Measurements from ENCODE around the gene STAT1. TPM values are rescaled to one million over a fixed set of nuclear protein-coding genes. Genes with fewer than 3 reads are reported as not detected.
A peak's percentile ranks its signal among the peaks of the same experiment; 100 is the strongest.

STAT1 gene
- total RNA-seq, 3 donors from 2014 or later (not counting 1 experiment from before 2014, with no cell fraction given), result 49.1 to 91.6 (median 86.2) TPM

- DNase-seq (no peak), ATAC-seq (no peak)
- no peak for TF ChIP-seq CTCF (IDR thresholded peaks at IDR 0.05)
- Histone ChIP-seq H3K9me3 (ENCODE audit: control insufficient read depth, insufficient read depth, low read length) (no peaks in the 10 kb centered on the region), H3K36me3 (ENCODE audit: control insufficient read depth, insufficient read depth, low read length) (peaks cover 77% of the 10 kb centered on the region), H3K27ac (ENCODE audit: low read length) (no peak overlapping the region), H3K27me3 (ENCODE audit: control insufficient read depth, insufficient read depth, low read length) (no peaks in the 10 kb centered on the region), H3K4me3 (ENCODE audit: low read length) (no peak overlapping the region), H3K4me1 (ENCODE audit: control insufficient read depth, insufficient read depth, low read length) (no peaks in the 10 kb centered on the region)
- Mint-ChIP-seq H3K4me3 (no peak overlapping the region), H3K27me3 (ENCODE audit: low read depth in 2 of 2) (no peaks in the 10 kb centered on the region), H3K9me3 (no peaks in the 10 kb centered on the region), H3K27ac (peak overlapping the region in 1 of 2 donors; percentile 31), H3K36me3 (no peaks in the 10 kb centered on the region), H3K4me1 (peaks cover 0 to 14% of the 10 kb centered on the region in 2 donors)
- 100% methylated on average over 2 of the region's 3 CpGs for WGBS (ENCODE audit: insufficient coverage)
- intact Hi-C loops (cut with micrococcal nuclease), result no loop called here
Observed at GRCh38 chr2:190930411-190930810, 83.6 kb downstream of the STAT1 start.

DNA sequence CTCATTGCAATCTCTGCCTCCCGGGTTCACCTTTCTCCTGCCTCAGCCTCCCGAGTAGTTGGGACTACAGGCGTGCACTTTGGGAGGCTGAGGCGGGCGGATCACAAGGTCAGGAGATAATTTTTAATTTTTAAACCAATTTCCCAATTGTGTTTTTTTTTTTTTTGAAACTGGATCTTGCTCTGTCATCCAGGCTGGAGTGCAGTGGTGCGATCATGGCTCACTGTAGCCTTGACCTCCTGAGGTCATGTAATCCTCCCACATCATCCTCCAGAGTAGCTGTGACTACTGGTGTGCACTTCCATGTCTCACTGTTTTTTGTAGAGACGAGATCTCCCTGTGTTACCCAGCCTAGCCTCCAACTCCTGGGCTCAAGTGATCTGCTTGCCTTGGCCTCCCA lies 84.1 kb downstream of the STAT1 start:
- Histone ChIP-seq H3K9me3 (ENCODE audit: control insufficient read depth, insufficient read depth, low read length) (no peaks in the 10 kb centered on the region), H3K27me3 (ENCODE audit: control insufficient read depth, insufficient read depth, low read length) (no peaks in the 10 kb centered on the region), H3K4me3 (ENCODE audit: low read length) (no peak overlapping the region), H3K4me1 (ENCODE audit: control insufficient read depth, insufficient read depth, low read length) (no peaks in the 10 kb centered on the region), H3K36me3 (ENCODE audit: control insufficient read depth, insufficient read depth, low read length) (peaks cover 78% of the 10 kb centered on the region), H3K27ac (ENCODE audit: low read length) (no peak overlapping the region)
- no peaks in the 10 kb centered on the region for H3K36me3 Mint-ChIP-seq
- DNase-seq (no peak), ATAC-seq (no peak)
- H3K4me3 Mint-ChIP-seq, result no peak overlapping the region
- H3K27me3 Mint-ChIP-seq (ENCODE audit: low read depth in 2 of 2), result no peaks in the 10 kb centered on the region
- intact Hi-C loops (cut with micrococcal nuclease), result no loop called here
- H3K9me3 Mint-ChIP-seq, result no peaks in the 10 kb centered on the region
- 96% methylated on average over 7 of the region's 7 CpGs for WGBS (ENCODE audit: insufficient coverage)
- TF ChIP-seq CTCF (IDR thresholded peaks at IDR 0.05), result no peak
- peaks cover 0 to 14% of the 10 kb centered on the region in 2 donors for H3K4me1 Mint-ChIP-seq
- peak overlapping the region in 1 of 2 donors; percentile 31 for H3K27ac Mint-ChIP-seq

DNA sequence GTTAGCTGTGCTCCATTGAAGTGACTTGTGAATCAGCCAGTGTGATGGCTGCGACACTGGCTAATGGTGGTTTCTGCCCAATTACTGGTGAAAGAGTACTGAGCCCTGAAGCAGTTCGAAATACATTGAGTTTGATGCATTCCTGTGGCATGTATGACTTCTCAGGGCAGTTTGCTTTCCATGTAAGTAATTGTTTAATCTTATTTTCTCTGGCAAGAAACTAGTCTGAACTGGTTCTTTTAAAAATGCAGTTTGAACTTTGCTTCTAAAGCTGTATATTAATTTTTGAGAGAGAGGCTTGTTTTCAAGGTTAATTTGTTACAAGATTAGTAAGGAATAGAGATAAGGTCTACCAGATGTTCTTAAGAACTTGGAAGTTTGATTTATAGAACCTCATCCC lies 86.7 kb downstream of the STAT1 start:
- Histone ChIP-seq H3K36me3 (ENCODE audit: control insufficient read depth, insufficient read depth, low read length) (peaks cover 83% of the 10 kb centered on the region), H3K27me3 (ENCODE audit: control insufficient read depth, insufficient read depth, low read length) (no peaks in the 10 kb centered on the region), H3K4me3 (ENCODE audit: low read length) (no peak overlapping the region), H3K9me3 (ENCODE audit: control insufficient read depth, insufficient read depth, low read length) (no peaks in the 10 kb centered on the region), H3K27ac (ENCODE audit: low read length) (no peak overlapping the region), H3K4me1 (ENCODE audit: control insufficient read depth, insufficient read depth, low read length) (no peaks in the 10 kb centered on the region)
- intact Hi-C loops (cut with micrococcal nuclease), result no loop called here
- DNase-seq (no peak), ATAC-seq (no peak)
- TF ChIP-seq CTCF (IDR thresholded peaks at IDR 0.05), result no peak
- no peaks in the 10 kb centered on the region for H3K9me3 Mint-ChIP-seq
- H3K36me3 Mint-ChIP-seq, result peaks cover 15% of the 10 kb centered on the region
- H3K4me1 Mint-ChIP-seq, result peaks cover 8 to 17% of the 10 kb centered on the region in 2 donors
- H3K27ac Mint-ChIP-seq, result peak overlapping the region; percentile 40 to 53
- no peak overlapping the region for H3K4me3 Mint-ChIP-seq
- 98% methylated on average over 2 of the region's 2 CpGs for WGBS (ENCODE audit: insufficient coverage)
- no peaks in the 10 kb centered on the region for H3K27me3 Mint-ChIP-seq (ENCODE audit: low read depth in 2 of 2)

- Mint-ChIP-seq H3K9me3 (no peaks in the 10 kb centered on the region), H3K36me3 (peaks cover 16% of the 10 kb centered on the region), H3K27me3 (ENCODE audit: low read depth in 2 of 2) (no peaks in the 10 kb centered on the region), H3K27ac (peak overlapping the region; percentile 49 to 53), H3K4me3 (no peak overlapping the region), H3K4me1 (peaks cover 23 to 24% of the 10 kb centered on the region in 2 donors)
- ATAC-seq (no peak), DNase-seq (no peak)
- TF ChIP-seq CTCF (IDR thresholded peaks at IDR 0.05), result no peak
- no peak overlapping the region for H3K27ac ChIP-seq (ENCODE audit: low read length)
- 83% methylated on average over 1 of the region's 1 CpG for WGBS (ENCODE audit: insufficient coverage)
- no peaks in the 10 kb centered on the region for H3K9me3 ChIP-seq (ENCODE audit: control insufficient read depth, insufficient read depth, low read length)
- H3K27me3 ChIP-seq (ENCODE audit: control insufficient read depth, insufficient read depth, low read length), result no peaks in the 10 kb centered on the region
- no peak overlapping the region for H3K4me3 ChIP-seq (ENCODE audit: low read length)
- intact Hi-C loops (cut with micrococcal nuclease), result no loop called here
- no peaks in the 10 kb centered on the region for H3K4me1 ChIP-seq (ENCODE audit: control insufficient read depth, insufficient read depth, low read length)
- peaks cover 80% of the 10 kb centered on the region for H3K36me3 ChIP-seq (ENCODE audit: control insufficient read depth, insufficient read depth, low read length)
Observed at GRCh38 chr2:190922376-190922775, 91.6 kb downstream of the STAT1 start.

All from natural killer cell (primary cell).